Muscle of leg (tissue), 16 donors: Measurements from ENCODE around the gene UACA. TPM values are rescaled to one million over a fixed set of nuclear protein-coding genes. Genes with fewer than 3 reads are reported as not detected.
"Not testable (repeated sequence)": the region's sequence is repeated elsewhere in the genome, so short reads cannot be mapped to it uniquely, and the experiment has no call there.

Experiments
- DNase-seq: peaks from one replicate; pipeline ENCODE4 v3.0.0; 2013
- H3K27ac ChIP-seq: one replicate; pipeline ENCODE4 v1.5.1; 2013; ENCODE audit warnings: mild to moderate bottlenecking, low read length, control low read depth
- H3K27me3 ChIP-seq: one replicate; pipeline ENCODE4 v1.6.1; 2013; ENCODE audit warnings: low read length; ENCODE audit not compliant: control insufficient read depth, insufficient read depth
- H3K36me3 ChIP-seq: one replicate; pipeline ENCODE4 v1.6.1; 2013; ENCODE audit warnings: low read length; ENCODE audit not compliant: control insufficient read depth, insufficient read depth
- H3K4me1 ChIP-seq: one replicate; pipeline ENCODE4 v1.6.1; 2013; ENCODE audit warnings: low read length; ENCODE audit not compliant: control insufficient read depth, insufficient read depth
- H3K4me3 ChIP-seq: one replicate; pipeline ENCODE4 v1.5.1; 2013; ENCODE audit warnings: low read length, control low read depth
- H3K9me3 ChIP-seq: replicated peaks from 2 replicates; pipeline ENCODE4 v1.6.1; 2013; ENCODE audit warnings: low read depth, low read length; ENCODE audit not compliant: control insufficient read depth
- WGBS: methylation state at CpG from one replicate; pipeline ENCODE4 v1.1.5; 2013; ENCODE audit warnings: missing lambda C conversion rate; ENCODE audit not compliant: insufficient coverage; 5-methylcytosine and 5-hydroxymethylcytosine counted together
- long read RNA-seq, 11 donors: transcript quantifications; one replicate each; lab custom pipeline, GENCODE V29; 2026
- polyA plus RNA-seq, 8 donors: library from polyadenylated mRNA; unstranded; fragments of 120-200 nt; gene quantifications; one replicate each; pipeline versions ENCODE4 v1.2.1 to v1.2.3, GENCODE V29; 2013; ENCODE audit warnings: inconsistent platforms in 1 of 8, low replicate concordance in 1 of 8; ENCODE audit not compliant: insufficient read length in 8 of 8, insufficient read depth in 1 of 8
- total RNA-seq: library from RNA; stranded (reverse); fragments of 120-200 nt; gene quantifications from one replicate; pipeline ENCODE4 v1.2.4, GENCODE V29; 2013

UACA gene, protein sequence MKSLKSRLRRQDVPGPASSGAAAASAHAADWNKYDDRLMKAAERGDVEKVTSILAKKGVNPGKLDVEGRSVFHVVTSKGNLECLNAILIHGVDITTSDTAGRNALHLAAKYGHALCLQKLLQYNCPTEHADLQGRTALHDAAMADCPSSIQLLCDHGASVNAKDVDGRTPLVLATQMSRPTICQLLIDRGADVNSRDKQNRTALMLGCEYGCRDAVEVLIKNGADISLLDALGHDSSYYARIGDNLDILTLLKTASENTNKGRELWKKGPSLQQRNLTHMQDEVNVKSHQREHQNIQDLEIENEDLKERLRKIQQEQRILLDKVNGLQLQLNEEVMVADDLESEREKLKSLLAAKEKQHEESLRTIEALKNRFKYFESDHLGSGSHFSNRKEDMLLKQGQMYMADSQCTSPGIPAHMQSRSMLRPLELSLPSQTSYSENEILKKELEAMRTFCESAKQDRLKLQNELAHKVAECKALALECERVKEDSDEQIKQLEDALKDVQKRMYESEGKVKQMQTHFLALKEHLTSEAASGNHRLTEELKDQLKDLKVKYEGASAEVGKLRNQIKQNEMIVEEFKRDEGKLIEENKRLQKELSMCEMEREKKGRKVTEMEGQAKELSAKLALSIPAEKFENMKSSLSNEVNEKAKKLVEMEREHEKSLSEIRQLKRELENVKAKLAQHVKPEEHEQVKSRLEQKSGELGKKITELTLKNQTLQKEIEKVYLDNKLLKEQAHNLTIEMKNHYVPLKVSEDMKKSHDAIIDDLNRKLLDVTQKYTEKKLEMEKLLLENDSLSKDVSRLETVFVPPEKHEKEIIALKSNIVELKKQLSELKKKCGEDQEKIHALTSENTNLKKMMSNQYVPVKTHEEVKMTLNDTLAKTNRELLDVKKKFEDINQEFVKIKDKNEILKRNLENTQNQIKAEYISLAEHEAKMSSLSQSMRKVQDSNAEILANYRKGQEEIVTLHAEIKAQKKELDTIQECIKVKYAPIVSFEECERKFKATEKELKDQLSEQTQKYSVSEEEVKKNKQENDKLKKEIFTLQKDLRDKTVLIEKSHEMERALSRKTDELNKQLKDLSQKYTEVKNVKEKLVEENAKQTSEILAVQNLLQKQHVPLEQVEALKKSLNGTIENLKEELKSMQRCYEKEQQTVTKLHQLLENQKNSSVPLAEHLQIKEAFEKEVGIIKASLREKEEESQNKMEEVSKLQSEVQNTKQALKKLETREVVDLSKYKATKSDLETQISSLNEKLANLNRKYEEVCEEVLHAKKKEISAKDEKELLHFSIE (N-terminal part only)
- total RNA-seq (117 TPM), polyA plus RNA-seq (100 to 1,000 TPM in 7 of 8 donors, 10 to 100 TPM in 1; 92.8 to 139 (median 128) TPM)
- long read RNA-seq, donor 1, partial matches to known transcripts: 8 of 12 reads
- long read RNA-seq, donor 1, other reads (novel, unspliced or antisense): 0 of 12 reads
- long read RNA-seq, donor 2: 0 reads
- long read RNA-seq, donor 3, full-length matches to known transcripts: 5 of 34 reads
- long read RNA-seq, donor 3, partial matches to known transcripts: 29 of 34 reads
- long read RNA-seq, donor 3, other reads (novel, unspliced or antisense): 0 of 34 reads
- long read RNA-seq, donor 4, partial matches to known transcripts: 15 of 17 reads
- long read RNA-seq, donor 4, other reads (novel, unspliced or antisense): 0 of 17 reads
- long read RNA-seq, donor 5, full-length matches to known transcripts: 10 of 97 reads
- long read RNA-seq, donor 5, partial matches to known transcripts: 82 of 97 reads
- long read RNA-seq, donor 5, other reads (novel, unspliced or antisense): 5 of 97 reads
- long read RNA-seq, donor 6, transcript UACA-209 (2 exons, 1,304 nt): major isoform, 5 of 72 reads
- long read RNA-seq, donor 6, partial matches to known transcripts: 63 of 72 reads
- long read RNA-seq, donor 6, other reads (novel, unspliced or antisense): 0 of 72 reads
- long read RNA-seq, donor 7, full-length matches to known transcripts: 7 of 63 reads
- long read RNA-seq, donor 7, partial matches to known transcripts: 56 of 63 reads
- long read RNA-seq, donor 7, other reads (novel, unspliced or antisense): 0 of 63 reads
- long read RNA-seq, donor 8, partial matches to known transcripts: 24 of 28 reads
- long read RNA-seq, donor 8, other reads (novel, unspliced or antisense): 0 of 28 reads
- long read RNA-seq, donor 9, partial matches to known transcripts: 48 of 53 reads
- long read RNA-seq, donor 9, other reads (novel, unspliced or antisense): 0 of 53 reads
- long read RNA-seq, donor 10, transcript UACA-209 (2 exons, 1,304 nt): major isoform, 5 of 172 reads
- long read RNA-seq, donor 10, partial matches to known transcripts: 162 of 172 reads
- long read RNA-seq, donor 10, other reads (novel, unspliced or antisense): 0 of 172 reads
- long read RNA-seq, donor 11, partial matches to known transcripts: 33 of 37 reads
- long read RNA-seq, donor 11, other reads (novel, unspliced or antisense): 0 of 37 reads

DNA sequence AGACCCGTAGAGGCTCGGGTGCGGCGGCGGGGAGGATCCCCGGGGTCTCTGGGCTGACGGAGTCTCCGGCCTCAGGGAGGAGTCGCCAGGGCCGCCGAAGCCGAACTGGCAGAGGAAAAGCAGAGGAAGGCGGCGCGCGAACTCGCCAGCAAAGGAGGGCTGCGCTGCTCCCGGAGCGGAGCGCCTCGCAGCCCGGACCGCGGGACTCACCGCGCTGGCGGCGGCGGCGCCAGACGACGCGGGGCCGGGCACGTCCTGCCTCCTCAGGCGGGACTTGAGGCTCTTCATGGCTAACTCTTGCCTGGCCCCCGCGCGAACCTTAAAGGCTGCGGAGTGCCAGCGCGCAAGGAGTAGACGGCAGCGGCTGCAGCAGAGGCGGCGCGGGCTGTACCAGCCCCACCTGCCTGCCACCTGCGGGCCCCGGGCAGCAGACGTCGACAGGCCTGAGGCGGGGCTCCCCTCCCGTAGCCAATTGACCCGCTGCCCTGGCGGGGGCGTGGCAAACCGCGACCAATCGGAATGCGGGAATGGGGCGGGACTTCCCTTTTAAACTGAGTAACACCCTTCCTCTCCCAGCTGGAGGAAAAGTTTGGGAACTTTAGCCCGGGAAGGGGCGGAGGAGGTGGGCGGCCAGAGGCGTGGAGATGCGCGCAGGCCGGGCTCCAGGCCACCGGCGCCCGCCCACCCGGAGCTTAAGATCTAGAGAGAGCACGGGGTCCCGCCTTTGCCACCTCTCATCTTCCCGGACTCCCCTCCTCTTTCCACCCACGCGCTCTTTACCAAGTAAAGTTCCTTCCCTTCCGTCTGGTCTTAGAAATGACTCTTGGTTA lies at the start of gene UACA:
Gene UACA (minus strand): TSS at position 439 of the 830 bp plus-strand sequence. CDS start 151 bp downstream, at position 288.
- peak within 1 kb of the TSS; percentile 91 for H3K27ac ChIP-seq
- H3K4me3 ChIP-seq: peak within 1 kb of the TSS; percentile 97
- WGBS: under 1% methylated on average over 71 of the region's 79 CpGs
- no peaks in the 10 kb centered on the region for H3K9me3 ChIP-seq
- H3K36me3 ChIP-seq: peaks cover 4% of the 10 kb centered on the region
- peaks cover 6% of the 10 kb centered on the region for H3K4me1 ChIP-seq
- no peaks in the 10 kb centered on the region for H3K27me3 ChIP-seq
- DNase-seq: peak; percentile 99

GRCh38 chr15:70812827-70813364 lies 49.5 kb upstream of the UACA start:
- H3K36me3 ChIP-seq: no peaks in the 10 kb centered on the region
- DNase-seq: no peak
- H3K9me3 ChIP-seq: no peaks in the 10 kb centered on the region
- no peak overlapping the region for H3K27ac ChIP-seq
- H3K4me1 ChIP-seq: peaks cover 2% of the 10 kb centered on the region
- WGBS: 100% methylated on average over 1 of the region's 4 CpGs
- no peaks in the 10 kb centered on the region for H3K27me3 ChIP-seq
- no peak overlapping the region for H3K4me3 ChIP-seq

- Histone ChIP-seq H3K9me3 (no peaks in the 10 kb centered on the region), H3K36me3 (no peaks in the 10 kb centered on the region), H3K4me1 (peaks cover 8% of the 10 kb centered on the region), H3K27ac (no peak overlapping the region), H3K27me3 (no peaks in the 10 kb centered on the region), H3K4me3 (no peak overlapping the region)
- WGBS: 72% methylated on average over 7 of the region's 9 CpGs
- DNase-seq: no peak
Measured at GRCh38 chr15:70810916-70811578, 47.7 kb upstream of the UACA start.

DNA sequence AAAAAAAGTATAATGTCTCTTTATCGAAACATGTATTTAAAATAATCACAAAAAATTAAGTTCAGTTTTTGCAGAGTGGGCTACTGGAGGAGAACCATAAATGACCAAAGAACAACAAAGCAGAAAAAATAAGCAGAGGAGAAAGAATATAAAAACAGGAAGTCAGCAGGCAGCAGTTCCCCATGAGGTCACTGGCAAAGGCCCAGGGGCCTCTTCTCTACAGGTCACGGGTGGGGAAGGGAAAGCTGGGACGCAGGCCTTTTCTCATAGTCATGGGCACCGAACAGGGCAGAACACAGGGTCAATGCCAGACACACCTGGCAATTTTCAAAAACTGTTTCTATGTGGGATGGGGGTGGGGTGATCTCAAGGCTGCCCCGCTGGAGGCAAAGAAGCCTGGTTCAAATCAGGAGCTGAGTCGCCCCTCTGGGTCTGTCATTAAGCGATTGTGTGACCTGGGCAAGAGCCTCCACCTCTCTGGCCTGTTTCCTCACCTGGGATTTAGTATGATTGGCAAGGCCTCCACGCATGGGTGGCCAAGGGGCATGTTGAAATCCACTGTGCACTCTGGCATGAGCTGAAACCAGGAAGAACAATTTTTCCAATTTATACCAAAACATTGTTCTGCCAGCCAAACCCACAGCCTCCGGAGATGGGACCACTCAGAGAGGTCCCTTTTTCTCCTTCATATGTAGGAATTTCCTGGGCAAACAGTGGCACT lies 43.8 kb upstream of the UACA start:
- Histone ChIP-seq H3K4me1 (peaks cover 8% of the 10 kb centered on the region), H3K4me3 (no peak overlapping the region), H3K36me3 (no peaks in the 10 kb centered on the region), H3K27ac (no peak overlapping the region), H3K9me3 (no peaks in the 10 kb centered on the region), H3K27me3 (no peaks in the 10 kb centered on the region)
- DNase-seq: peak; percentile 71
- WGBS: 78% methylated on average over 6 of the region's 9 CpGs

- H3K4me3 ChIP-seq, H3K27ac ChIP-seq, H3K27me3 ChIP-seq, DNase-seq, H3K9me3 ChIP-seq, H3K36me3 ChIP-seq: not testable (repeated sequence)
- peaks cover 14% of the 10 kb centered on the region for H3K4me1 ChIP-seq
- 78% methylated on average over 3 of the region's 9 CpGs for WGBS
Measured at GRCh38 chr15:70804388-70804787, 41.0 kb upstream of the UACA start.

DNA sequence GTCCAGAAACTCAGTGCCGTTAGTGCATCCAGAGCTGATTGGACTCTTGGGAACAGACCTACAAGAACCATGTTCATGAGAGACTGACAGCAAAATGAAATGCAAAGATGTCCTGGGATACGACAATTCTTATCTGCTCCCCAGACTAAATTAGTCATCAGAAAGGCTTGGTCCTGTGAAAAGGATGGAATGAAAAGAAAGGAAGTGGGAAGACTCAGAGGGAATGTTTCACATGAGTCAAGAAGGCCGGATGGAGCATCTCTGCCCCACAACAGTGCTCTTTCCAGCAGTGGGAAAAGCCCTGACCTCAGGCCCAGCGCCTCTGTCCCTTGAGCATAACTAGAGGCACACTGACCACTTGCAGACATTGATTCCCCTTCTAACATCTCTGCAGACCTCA lies 39.3 kb upstream of the UACA start:
- H3K27me3 ChIP-seq: no peaks in the 10 kb centered on the region
- peaks cover 14% of the 10 kb centered on the region for H3K4me1 ChIP-seq
- H3K27ac ChIP-seq: no peak overlapping the region
- no peak overlapping the region for H3K4me3 ChIP-seq
- H3K36me3 ChIP-seq: no peaks in the 10 kb centered on the region
- no peak for DNase-seq
- no peaks in the 10 kb centered on the region for H3K9me3 ChIP-seq
- WGBS: 77% methylated on average over 3 of the region's 4 CpGs

GRCh38 chr15:70801109-70801508 lies 37.8 kb upstream of the UACA start:
- Histone ChIP-seq H3K27me3 (no peaks in the 10 kb centered on the region), H3K9me3 (no peaks in the 10 kb centered on the region), H3K36me3 (no peaks in the 10 kb centered on the region), H3K4me1 (peaks cover 9% of the 10 kb centered on the region), H3K4me3 (no peak overlapping the region), H3K27ac (no peak overlapping the region)
- WGBS: no CpG with 5 or more reads among the region's 5 CpGs
- DNase-seq: no peak
